SIG-M5 (cell line): Measurements from ENCODE around the gene PDE4B.

ENCODE experiments used
- DNase-seq: peaks from one replicate; lab custom pipeline; 2025; lab: John Stamatoyannopoulos, UW

The PDE4B gene

GRCh38 chr1:66360285-66360724 is 567.6 kb downstream of the PDE4B start:
- DNase-seq = no peak

DNA sequence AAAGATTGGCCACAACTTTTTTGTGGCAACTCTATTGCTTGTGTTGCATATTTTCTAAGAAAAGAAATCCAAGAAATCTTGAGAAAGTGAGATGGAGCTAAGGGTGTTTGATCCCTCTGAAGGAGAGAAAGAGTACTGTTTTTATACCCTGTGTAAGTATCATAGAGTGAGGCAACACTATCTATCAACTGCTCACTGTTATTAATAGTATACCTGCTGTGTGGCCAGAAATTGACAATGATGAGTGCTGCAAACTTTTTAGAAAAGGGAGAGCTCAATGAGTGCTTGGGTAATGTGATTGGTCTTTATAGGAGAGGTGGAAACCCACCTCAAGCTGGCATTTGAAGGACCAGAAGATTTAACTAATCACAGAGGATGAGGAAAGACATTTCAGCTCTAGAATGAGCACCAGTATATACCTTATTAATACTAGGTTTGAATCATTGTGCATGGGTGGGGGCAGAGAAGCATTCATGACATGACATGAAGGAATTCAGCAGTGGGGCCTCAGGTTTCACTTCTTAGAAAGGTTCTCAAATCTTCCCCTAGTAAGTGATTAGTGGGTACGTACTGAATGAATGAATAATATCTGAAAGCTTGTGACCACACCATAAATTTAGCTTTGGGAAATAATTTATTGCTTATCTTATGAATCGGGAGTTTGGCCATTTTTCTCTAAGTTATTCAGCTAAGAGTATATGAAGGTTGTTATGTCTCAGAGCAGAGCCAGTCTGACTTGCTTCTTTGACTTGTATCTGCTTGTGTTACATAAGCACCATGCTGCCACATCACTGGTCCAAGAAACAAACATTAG is 572.1 kb downstream of the PDE4B start:
- DNase-seq = no peak

- DNase-seq = no peak
Measured at GRCh38 chr1:66365635-66366034, 572.9 kb downstream of the PDE4B start.

GRCh38 chr1:66366634-66367033 is 573.9 kb downstream of the PDE4B start:
- no peak for DNase-seq

DNA sequence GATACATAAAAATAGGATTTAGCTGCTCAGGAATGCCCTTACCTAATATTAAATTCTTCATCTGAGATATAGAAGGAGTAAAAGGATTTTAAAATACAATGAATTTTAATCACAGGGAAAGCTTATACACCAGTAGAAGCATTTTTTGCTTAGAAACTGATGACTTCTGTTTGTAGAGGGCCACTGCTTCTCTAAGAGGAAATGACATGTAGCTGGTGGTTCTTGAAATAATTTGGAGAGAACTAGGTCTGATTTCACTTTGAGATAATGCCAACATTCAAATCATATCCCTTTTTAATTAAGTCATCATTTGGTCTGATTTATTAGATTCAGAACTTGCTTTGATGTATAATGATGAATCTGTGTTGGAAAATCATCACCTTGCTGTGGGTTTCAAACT is 574.7 kb downstream of the PDE4B start:
- no peak for DNase-seq

DNA sequence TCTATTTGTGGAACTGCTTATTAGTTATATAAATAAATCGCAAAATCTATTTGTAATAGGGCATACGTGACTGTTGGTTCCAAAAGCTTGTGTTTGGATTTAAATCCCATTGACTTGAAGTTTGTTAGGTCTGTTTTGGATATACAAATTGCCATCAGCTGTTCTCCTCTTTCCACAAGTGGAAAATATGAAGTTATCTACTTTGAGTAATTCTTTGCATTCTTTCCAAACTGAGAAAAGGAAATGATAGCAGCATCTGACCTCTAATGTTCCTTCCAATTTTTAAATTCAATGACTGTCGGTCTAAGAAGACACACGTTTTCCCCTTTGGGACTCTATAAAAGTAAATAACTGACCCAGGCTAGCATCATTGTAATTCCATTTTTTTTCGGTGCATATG is 575.6 kb downstream of the PDE4B start:
- no peak for DNase-seq

DNA sequence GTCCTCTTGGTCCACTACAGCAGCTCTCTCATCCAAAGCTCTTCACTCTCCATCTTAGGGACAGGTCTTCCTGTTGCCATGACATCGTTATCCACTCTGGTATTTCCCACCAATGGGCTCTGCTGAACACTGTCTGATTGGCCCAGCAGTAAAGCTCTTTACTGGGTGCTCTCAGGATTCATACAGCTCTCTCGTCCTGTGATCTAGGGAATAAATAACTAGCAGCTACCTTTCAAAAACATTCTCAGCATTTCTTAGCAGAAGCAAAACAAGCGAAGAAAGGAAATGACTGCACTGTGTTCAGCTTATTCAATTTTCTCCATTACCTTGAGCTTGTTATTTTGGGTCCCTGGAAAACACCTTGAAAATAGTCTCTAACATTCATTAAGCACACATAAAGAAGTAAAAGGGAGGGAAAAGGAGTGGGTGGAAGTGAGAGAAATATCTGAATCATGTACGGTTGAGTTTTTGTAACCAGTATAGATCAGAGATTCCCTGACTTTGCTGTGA is 577.8 kb downstream of the PDE4B start:
- DNase-seq = no peak

DNA sequence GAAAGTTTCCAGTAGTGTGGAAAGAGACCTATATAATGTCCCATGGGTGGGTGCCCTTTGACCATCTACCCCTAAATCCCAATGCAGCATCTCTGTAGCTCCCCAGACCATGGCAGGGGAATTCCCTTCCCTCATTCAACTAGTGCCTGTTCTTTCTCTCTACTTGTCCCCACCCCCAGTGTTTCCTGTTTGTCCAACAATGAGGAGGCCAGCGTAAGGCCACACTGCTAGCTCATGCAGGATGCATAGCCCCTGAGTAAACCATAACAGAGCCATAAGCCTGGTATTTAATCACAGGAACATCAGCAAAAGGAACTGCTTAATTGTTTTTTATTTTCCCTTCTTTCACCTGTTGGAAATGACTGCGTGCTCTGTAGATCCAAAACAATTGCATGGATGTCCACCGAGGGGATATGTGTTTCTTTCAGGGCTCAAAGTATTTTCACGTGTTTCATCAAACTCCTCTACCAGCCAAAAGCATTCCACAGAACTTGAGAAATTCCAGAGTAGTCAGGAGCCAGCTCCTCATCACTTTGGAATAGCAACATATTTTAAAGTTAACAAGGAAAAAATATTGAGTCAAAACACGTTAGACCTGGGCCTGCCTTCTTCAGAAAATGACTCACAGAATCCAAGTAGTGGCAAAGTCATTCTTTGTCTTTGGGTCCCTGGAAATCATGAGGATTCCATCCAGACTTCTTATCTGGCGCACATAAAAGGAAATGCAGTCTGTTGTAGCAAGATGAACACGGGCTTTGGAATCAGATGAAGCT is 578.7 kb downstream of the PDE4B start:
- no peak for DNase-seq

- no peak for DNase-seq
Measured at GRCh38 chr1:66372522-66373101, 579.9 kb downstream of the PDE4B start.

DNA sequence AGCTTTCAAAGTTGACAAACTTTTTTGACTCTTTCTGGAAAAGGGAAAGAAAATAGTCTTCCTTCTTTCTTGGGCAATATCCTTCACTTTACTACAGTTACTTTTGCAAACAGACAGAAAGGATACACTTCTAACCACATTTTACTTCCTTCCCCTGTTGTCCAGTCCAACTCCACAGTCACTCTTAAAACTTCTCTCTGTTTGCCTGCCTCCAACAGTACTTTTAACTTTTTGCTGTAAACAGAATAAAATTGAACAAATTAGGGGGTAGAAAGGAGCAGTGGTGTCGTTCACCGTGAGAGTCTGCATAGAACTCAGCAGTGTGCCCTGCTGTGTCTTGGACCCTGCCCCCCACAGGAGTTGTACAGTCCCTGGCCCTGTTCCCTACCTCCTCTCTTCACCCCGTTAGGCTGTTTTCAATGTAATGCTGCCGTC is 580.5 kb downstream of the PDE4B start:
- DNase-seq = peak; percentile 52

DNA sequence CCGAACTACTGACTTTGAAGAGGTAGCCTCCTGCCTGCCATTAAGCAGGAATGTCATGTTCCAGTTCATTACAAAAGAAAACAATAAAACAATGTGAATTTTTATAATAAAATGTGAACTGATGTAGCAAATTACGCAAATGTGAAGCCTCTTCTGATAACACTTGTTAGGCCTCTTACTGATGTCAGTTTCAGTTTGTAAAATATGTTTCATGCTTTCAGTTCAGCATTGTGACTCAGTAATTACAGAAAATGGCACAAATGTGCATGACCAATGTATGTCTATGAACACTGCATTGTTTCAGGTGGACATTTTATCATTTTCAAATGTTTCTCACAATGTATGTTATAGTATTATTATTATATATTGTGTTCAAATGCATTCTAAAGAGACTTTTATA is 581.5 kb downstream of the PDE4B start:
- no peak for DNase-seq

GRCh38 chr1:66374561-66375111 is 581.9 kb downstream of the PDE4B start:
- DNase-seq = no peak

- no peak for DNase-seq
Measured at GRCh38 chr1:66375125-66375524, 582.4 kb downstream of the PDE4B start.

DNA sequence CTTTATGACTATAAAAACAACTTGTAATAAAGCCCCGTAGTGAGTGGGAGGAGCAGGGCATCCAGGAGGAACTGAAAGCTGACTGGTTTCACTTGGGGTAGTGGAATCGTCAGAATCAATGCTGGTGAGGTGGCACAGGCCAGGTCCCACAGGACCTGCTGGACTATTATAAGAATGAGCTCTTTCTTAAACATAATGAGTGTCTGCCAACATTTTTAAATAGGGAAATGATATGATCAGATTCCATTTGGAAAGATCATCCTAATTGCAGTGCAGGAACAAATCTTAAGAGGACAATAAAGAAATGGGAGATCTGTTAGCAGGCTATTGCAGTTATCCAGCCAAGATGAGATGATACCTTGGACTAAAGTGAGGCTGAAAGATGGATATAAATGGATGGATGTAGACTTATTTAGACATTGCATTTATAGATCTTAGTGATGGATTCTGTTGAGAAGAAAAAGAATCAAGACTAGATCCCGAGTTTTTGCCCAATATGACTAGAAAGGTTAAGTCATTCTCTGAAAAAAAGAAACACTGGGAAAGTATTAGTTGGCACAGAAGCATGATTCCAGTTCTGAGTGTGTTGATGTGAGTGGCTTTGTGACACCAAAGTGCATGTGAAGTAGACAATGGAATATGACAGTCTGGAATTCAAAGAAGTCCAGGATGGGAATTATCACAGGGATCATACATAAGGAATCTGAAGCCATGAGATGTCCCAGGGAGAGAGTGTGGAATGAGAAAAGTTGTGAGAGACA is 587.9 kb downstream of the PDE4B start:
- peak; percentile 49 for DNase-seq

DNA sequence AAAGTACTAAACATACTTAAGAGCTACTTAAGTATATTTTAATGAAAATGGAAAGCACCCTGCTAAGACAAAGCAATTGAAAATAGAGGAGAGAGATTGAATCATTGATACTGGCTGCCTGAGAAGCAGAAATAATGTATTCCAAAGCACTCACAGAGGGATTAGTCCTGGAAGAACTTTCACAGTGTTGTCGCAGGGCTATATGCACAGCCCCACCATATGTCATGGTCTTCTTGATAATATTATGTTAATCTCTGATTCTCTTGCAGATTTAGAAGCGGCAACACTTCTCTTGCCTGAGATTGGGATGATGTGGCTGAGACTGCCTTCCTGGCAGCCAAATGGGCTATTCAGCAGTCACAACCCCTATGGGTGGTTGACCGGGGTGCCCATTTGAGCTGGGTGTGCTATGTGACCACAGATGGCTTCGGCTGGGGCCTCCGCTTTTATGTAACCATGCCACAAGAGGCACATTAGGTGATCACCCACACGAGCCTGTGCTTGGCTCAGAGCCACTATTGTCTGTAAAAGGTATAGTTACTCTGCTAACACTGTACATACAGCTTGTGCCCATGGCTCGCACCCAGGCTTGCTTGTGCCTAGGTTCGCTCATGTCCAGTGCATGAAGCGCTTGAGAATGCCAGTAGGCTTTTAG is 589.1 kb downstream of the PDE4B start:
- no peak for DNase-seq

- DNase-seq = no peak
Measured at GRCh38 chr1:66383168-66383567, 590.5 kb downstream of the PDE4B start.

DNA sequence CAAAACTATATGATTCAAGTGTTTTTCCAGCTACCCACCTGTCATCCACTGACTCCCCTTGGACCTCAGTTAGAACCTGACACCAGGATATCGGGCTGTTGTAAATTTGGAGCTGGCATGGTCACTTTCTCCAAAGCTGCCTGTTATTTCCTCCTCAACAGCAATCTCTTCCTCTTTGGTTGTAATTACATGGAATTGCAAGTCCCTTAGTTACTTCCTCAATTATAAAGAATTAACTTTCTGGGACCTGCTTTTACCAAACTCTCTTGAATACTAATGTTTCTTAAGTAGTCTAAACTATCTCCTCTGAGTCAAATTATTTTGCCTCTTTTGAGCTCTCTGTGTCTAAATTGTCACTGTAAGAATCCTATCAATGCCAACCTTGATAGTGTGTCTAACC is 590.9 kb downstream of the PDE4B start:
- DNase-seq = no peak

GRCh38 chr1:66384258-66384921 is 591.7 kb downstream of the PDE4B start:
- DNase-seq = no peak

GRCh38 chr1:66386712-66387111 is 594.0 kb downstream of the PDE4B start:
- no peak for DNase-seq

DNA sequence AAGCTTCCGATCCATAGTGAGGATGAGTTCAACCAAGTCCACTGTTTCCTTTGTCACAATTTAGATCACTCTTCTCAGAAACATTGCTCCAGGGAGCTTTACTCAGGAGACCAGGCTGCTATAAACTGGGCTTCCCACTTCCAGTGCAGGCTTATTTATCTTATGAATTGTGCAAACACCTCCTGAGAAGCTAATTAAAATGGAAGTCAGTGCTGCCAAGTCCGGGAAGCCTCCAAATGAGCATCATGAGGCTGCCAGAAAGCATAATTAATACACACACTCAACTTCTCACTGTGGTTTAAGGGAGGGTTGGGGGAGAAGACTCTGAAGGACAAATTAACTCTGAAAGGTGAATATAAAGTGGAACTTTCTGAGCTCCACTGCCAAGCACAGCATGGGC is 596.2 kb downstream of the PDE4B start:
- no peak for DNase-seq
